GM18517 (cell line): ENCODE measurements around the gene GPX7.
A peak's percentile ranks its signal among the peaks of the same experiment; 100 is the strongest.
"Not testable (repeated sequence)": the region's sequence is repeated elsewhere in the genome, so short reads cannot be mapped to it uniquely, and the experiment has no call there.

ENCODE experiments used
- ATAC-seq: cut with Tn5 transposase; IDR thresholded peaks from one replicate; pipeline ENCODE4 v1.9.1; 2021; ENCODE audit warnings: mild to moderate bottlenecking, moderate library complexity; ENCODE audit not compliant: unreplicated experiment

The GPX7 gene

GRCh38 chr1:52601991-52602855 is at the start of gene GPX7:
GPX7 (plus strand) TSS chr1:52602371; CDS start chr1:52602410, 39 bp downstream.
- no peak for ATAC-seq

GRCh38 chr1:52552505-52553361 is 49.4 kb upstream of the GPX7 start, which contains the start of gene TUT4:
TUT4 (minus strand) TSS chr1:52553092; CDS start chr1:52526280, 26,812 bp downstream.
- peak; percentile 55 for ATAC-seq

GRCh38 chr1:52553362-52554266 is 48.6 kb upstream of the GPX7 start:
- no peak for ATAC-seq

GRCh38 chr1:52554267-52554640 is 47.9 kb upstream of the GPX7 start:
- ATAC-seq: no peak

GRCh38 chr1:52554756-52555155 is 47.4 kb upstream of the GPX7 start:
- ATAC-seq: no peak

GRCh38 chr1:52556641-52557360 is 45.4 kb upstream of the GPX7 start:
- no peak for ATAC-seq

- no peak for ATAC-seq
Measured at GRCh38 chr1:52558941-52559340, 43.2 kb upstream of the GPX7 start.

- no peak for ATAC-seq
Measured at GRCh38 chr1:52559875-52560274, 42.3 kb upstream of the GPX7 start.

- ATAC-seq: no peak
Measured at GRCh38 chr1:52562766-52563165, 39.4 kb upstream of the GPX7 start.

GRCh38 chr1:52567943-52568342 is 34.2 kb upstream of the GPX7 start:
- ATAC-seq: no peak

- no peak for ATAC-seq
Measured at GRCh38 chr1:52569449-52570210, 32.5 kb upstream of the GPX7 start.

GRCh38 chr1:52571783-52572182 is 30.4 kb upstream of the GPX7 start:
- no peak for ATAC-seq

GRCh38 chr1:52572387-52572786 is 29.8 kb upstream of the GPX7 start:
- no peak for ATAC-seq

GRCh38 chr1:52574594-52574993 is 27.6 kb upstream of the GPX7 start:
- ATAC-seq: no peak

- no peak for ATAC-seq
Measured at GRCh38 chr1:52576074-52576473, 26.1 kb upstream of the GPX7 start.

GRCh38 chr1:52578066-52578465 is 24.1 kb upstream of the GPX7 start:
- ATAC-seq: not testable (repeated sequence)

GRCh38 chr1:52579415-52579814 is 22.8 kb upstream of the GPX7 start:
- no peak for ATAC-seq

GRCh38 chr1:52580283-52580682 is 21.9 kb upstream of the GPX7 start:
- ATAC-seq: no peak

- ATAC-seq: no peak
Measured at GRCh38 chr1:52582116-52582696, 20.0 kb upstream of the GPX7 start.
